ENCODE measurements around the gene PKHD1.

DNA sequence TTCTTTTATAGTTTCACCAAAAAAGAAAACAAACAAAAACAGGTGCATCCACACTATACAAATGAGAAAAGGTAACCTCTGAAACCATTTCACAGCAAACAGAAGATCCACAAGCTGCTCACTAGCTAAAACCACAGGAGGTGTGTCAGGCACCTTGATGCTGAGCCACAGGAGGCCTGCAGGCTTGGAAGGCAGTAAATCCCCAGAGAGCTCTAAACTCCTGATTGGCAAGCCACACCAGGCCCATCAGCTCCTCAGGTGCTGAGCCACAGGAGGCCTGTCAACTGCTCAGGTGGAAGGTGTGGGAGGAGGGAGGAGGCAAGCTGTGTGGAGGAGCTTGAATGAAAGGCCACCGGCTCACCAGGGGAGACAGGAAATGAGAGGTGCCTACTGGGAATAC is 273.0 kb downstream of the PKHD1 start:
- TF ChIP-seq, protein P1, sequence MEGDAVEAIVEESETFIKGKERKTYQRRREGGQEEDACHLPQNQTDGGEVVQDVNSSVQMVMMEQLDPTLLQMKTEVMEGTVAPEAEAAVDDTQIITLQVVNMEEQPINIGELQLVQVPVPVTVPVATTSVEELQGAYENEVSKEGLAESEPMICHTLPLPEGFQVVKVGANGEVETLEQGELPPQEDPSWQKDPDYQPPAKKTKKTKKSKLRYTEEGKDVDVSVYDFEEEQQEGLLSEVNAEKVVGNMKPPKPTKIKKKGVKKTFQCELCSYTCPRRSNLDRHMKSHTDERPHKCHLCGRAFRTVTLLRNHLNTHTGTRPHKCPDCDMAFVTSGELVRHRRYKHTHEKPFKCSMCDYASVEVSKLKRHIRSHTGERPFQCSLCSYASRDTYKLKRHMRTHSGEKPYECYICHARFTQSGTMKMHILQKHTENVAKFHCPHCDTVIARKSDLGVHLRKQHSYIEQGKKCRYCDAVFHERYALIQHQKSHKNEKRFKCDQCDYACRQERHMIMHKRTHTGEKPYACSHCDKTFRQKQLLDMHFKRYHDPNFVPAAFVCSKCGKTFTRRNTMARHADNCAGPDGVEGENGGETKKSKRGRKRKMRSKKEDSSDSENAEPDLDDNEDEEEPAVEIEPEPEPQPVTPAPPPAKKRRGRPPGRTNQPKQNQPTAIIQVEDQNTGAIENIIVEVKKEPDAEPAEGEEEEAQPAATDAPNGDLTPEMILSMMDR (IDR thresholded peaks at IDR 0.05), result no peak
- no peak for TF ChIP-seq POLR2A (IDR thresholded peaks at IDR 0.05)

Data from suprapubic skin (tissue), 3 donors.